Dendritic cell treated with granulocyte-macrophage colony-stimulating factor and Interleukin-4, amounts not matched to agents 40 ng/mL and 50 ng/mL, for 4 days (primary cell): Measurements from ENCODE around the gene RPF1.

ENCODE experiments used
- H3K27ac Mint-ChIP-seq: one replicate; pipeline ENCODE4 v1.8.0; 2022; ENCODE audit warnings: mild to moderate bottlenecking, mixed read lengths
- H3K27me3 Mint-ChIP-seq: one replicate; pipeline ENCODE4 v1.8.0; 2022; ENCODE audit warnings: mild to moderate bottlenecking, mixed read lengths
- H3K36me3 Mint-ChIP-seq: one replicate; pipeline ENCODE4 v1.8.0; 2022; ENCODE audit warnings: low read depth, mixed read lengths
- H3K4me1 Mint-ChIP-seq: one replicate; pipeline ENCODE4 v1.8.0; 2022; ENCODE audit warnings: low read depth, mixed read lengths
- H3K4me3 Mint-ChIP-seq: one replicate; pipeline ENCODE4 v1.8.0; 2022; ENCODE audit warnings: mild to moderate bottlenecking, moderate library complexity, mixed read lengths
- H3K9me3 Mint-ChIP-seq: one replicate; pipeline ENCODE4 v1.8.0; 2022; ENCODE audit warnings: mixed read lengths
- intact Hi-C: fragments of 100-400 bp; cut with micrococcal nuclease; formaldehyde crosslinking; loops from one replicate; pipeline ENCODE4 v1.15.0; 2022

RPF1 gene

DNA sequence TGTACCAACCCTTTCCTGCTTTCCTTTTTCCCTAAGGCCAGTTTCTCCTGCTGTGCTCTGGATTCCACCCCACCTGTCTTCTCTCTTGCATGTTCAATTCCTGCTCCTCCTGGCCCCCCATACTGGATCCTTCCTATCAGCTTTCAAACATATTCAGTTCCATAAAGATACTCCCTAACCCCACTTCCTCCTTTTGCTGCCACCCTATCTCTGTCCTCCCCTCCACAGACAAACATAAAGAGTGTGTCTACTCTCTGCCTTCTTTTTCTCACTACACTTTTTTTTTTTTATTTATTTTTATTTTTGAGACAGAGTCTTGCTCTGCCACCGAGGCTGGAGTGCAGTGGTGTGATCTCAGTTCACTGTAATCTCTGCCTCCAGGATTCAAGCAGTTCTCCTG, 16.9 kb upstream of the RPF1 start:
- intact Hi-C loops: no loop called here
- Mint-ChIP-seq H3K9me3 (no peaks in the 10 kb centered on the region), H3K27ac (no peak overlapping the region), H3K27me3 (peaks cover 2% of the 10 kb centered on the region), H3K4me1 (peaks cover 12% of the 10 kb centered on the region), H3K36me3 (no peaks in the 10 kb centered on the region), H3K4me3 (no peak overlapping the region)

DNA sequence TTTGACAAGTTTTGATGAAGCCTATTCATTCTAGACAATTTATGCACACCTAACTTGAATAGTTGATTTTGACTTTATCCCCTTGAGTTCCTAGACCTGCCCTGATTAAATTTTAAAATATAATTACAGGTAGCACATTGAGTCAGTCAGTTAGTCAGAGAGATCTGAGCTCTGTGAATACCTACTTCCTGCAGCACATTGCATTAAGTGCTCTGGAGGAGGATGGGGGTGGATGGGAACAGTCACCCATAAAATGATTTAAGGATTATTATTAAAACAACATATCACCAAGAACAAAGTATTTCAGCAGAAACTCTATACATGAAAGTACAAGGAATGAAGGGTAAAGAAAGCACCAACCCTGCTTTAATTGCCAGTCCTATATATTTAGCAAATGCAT, 11.8 kb upstream of the RPF1 start:
- intact Hi-C loops: no loop called here
- H3K9me3 Mint-ChIP-seq: no peaks in the 10 kb centered on the region
- H3K27ac Mint-ChIP-seq: no peak overlapping the region
- H3K36me3 Mint-ChIP-seq: no peaks in the 10 kb centered on the region
- H3K4me3 Mint-ChIP-seq: no peak overlapping the region
- peaks cover 6% of the 10 kb centered on the region for H3K27me3 Mint-ChIP-seq
- no peaks in the 10 kb centered on the region for H3K4me1 Mint-ChIP-seq

DNA sequence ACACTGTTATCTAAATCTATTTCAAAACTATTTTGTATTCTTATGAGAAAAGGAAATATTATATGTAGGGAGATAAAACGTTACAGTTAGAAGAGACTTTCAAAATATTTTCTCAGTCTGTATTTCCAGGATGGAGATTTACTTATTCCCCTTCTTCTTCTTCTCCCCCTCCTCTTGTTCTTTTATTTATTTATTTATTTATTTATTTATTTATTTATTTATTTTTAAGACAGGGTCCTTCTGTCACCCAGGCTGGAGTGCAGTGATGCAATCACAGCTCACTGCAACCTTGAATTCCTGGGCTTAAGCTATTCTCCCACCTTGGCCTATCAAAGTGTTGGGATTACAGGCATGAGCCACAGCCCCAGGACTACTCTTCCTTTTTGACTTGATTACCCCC, 2.8 kb upstream of the RPF1 start:
- Mint-ChIP-seq H3K9me3 (peaks cover 20% of the 10 kb centered on the region), H3K4me1 (peaks cover 12% of the 10 kb centered on the region), H3K27me3 (peaks cover 16% of the 10 kb centered on the region), H3K36me3 (peaks cover 20% of the 10 kb centered on the region), H3K4me3 (no peak overlapping the region), H3K27ac (no peak overlapping the region)
- intact Hi-C loops: no loop called here

DNA sequence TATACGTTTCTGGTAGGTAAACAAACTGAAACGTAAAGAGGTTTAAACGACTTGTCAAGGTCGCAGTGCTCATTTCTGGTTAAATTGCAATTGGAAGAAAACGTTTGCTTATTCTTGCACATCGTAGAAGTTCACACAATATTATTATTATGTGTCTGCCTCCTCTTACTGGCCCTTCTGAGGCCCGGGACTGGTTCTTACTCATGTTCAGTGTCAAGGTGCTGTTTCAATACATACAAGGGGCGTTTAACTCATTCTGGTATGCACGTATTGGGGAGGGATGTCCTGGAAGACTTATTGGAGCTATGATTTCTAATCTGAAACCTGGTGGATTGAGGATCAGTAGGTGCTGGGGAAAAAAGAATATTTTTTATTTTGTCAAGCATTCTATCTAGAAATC, 932 bp downstream of the RPF1 start:
- intact Hi-C loops: loop anchor here (2.0 kb wide), 1 partner anchor 37 kb away; no protein-coding TSS in a partner anchor
- H3K36me3 Mint-ChIP-seq: peaks cover 54% of the 10 kb centered on the region
- peaks cover 29% of the 10 kb centered on the region for H3K4me1 Mint-ChIP-seq
- peaks cover 20% of the 10 kb centered on the region for H3K9me3 Mint-ChIP-seq
- peaks cover 7% of the 10 kb centered on the region for H3K27me3 Mint-ChIP-seq
- H3K27ac Mint-ChIP-seq: peak overlapping the region; percentile 99
- H3K4me3 Mint-ChIP-seq: peak overlapping the region; percentile 99

DNA sequence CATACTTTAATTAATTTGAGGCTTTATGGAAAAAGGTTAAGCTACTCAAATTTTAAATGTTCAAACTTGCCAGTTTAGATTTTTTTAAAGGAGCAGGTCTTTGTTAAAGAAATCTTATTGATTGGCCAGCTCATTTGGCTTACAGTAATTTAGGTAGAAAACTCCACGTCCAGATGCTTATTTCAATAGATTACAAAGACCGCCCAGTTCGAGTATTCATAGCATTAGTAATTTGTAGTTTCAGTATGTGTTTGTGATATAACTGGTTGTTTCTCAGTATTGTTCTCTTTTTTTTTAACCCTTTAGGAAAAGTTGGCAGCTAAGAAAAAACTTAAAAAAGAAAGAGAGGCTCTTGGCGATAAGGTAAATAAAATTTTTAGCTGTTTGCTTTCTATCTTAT, 1.6 kb downstream of the RPF1 start:
- H3K27me3 Mint-ChIP-seq: peaks cover 7% of the 10 kb centered on the region
- H3K4me3 Mint-ChIP-seq: peak overlapping the region; percentile 9
- H3K36me3 Mint-ChIP-seq: peaks cover 61% of the 10 kb centered on the region
- H3K27ac Mint-ChIP-seq: no peak overlapping the region
- intact Hi-C loops: no loop called here
- H3K4me1 Mint-ChIP-seq: peaks cover 29% of the 10 kb centered on the region
- peaks cover 22% of the 10 kb centered on the region for H3K9me3 Mint-ChIP-seq

DNA sequence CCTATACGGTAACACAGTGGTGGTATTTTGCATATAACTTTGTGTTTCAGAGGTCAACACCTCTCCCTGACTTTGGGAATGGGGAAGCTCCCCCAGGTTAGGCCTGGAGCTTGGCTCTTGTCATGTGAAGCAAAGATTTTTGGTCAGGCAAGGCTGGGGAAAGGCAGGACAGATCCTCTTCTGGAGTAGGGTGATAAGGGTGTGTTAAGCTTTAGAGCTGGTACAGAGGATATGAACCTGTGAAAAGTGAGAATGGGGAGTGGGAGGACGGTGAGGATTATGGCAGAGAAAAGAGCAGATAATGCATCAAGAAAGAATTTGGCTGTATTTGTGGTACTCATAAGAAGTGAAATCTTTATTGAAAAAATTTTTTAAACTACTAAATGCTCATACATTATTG, 2.3 kb downstream of the RPF1 start:
- Mint-ChIP-seq H3K36me3 (peaks cover 68% of the 10 kb centered on the region), H3K4me1 (peaks cover 36% of the 10 kb centered on the region), H3K27ac (no peak overlapping the region), H3K9me3 (peaks cover 28% of the 10 kb centered on the region), H3K27me3 (peaks cover 7% of the 10 kb centered on the region), H3K4me3 (no peak overlapping the region)
- intact Hi-C loops: no loop called here

DNA sequence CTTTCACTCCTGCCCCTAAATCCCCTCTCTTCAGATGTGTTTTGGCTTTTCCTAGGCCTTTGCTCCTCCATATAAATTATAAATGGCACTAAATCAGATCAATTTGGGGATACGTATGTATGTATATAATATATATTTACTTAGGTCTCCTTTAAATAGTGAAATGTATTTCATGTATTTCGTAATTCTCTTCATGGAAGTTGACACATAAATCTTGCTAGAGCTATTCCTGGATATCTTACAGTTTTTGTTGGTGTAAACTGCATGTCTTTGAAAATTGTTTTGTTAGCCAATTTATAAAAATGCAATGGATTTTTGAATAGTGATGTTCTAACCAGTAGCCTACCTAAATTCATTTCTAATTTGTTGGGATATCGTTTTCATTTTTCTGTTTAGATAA, 9.0 kb downstream of the RPF1 start:
- intact Hi-C loops: no loop called here
- Mint-ChIP-seq H3K4me3 (no peak overlapping the region), H3K9me3 (peaks cover 8% of the 10 kb centered on the region), H3K36me3 (peaks cover 84% of the 10 kb centered on the region), H3K27me3 (no peaks in the 10 kb centered on the region), H3K4me1 (peaks cover 27% of the 10 kb centered on the region), H3K27ac (no peak overlapping the region)

DNA sequence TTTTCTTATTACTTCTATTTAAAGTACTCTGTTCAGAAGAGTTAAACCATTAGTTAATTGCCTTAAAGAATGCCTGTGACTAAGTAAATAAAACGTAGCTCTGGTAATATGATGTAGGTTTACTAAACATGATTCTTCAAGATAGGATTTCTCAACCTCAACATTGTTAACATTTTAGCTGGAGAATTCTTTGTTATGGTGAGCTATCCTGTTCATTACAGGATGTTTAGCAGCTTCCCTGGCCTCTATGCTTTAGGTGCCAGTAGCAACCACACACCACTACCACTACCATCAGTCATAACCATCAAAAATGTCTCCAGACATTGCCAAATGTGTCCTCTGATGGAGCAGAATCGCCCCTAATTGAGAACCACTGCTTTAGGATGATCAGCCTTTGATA, 10.7 kb downstream of the RPF1 start:
- no peak overlapping the region for H3K4me3 Mint-ChIP-seq
- peaks cover 8% of the 10 kb centered on the region for H3K9me3 Mint-ChIP-seq
- H3K36me3 Mint-ChIP-seq: peaks cover 81% of the 10 kb centered on the region
- no peak overlapping the region for H3K27ac Mint-ChIP-seq
- intact Hi-C loops: no loop called here
- no peaks in the 10 kb centered on the region for H3K27me3 Mint-ChIP-seq
- H3K4me1 Mint-ChIP-seq: peaks cover 21% of the 10 kb centered on the region

DNA sequence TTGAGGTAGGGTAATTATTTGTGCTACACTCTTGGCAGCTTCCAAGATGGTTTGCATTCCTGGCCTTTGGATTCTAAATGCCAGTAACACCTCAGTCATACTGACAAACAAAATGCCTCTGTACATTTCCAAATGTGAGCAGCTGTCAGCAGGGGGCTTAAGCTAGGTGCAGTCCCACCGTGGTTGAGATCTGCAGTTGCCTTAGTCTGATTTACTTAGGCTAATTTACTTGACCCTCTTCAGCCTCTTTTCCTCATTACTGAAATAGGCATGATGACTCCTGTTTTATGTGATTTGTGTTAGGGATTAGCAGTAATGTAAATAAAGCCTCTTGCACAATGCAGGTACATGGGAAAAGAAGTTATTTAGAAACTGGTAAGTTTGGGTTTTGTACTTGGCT, 13.7 kb downstream of the RPF1 start:
- intact Hi-C loops: no loop called here
- no peak overlapping the region for H3K4me3 Mint-ChIP-seq

DNA sequence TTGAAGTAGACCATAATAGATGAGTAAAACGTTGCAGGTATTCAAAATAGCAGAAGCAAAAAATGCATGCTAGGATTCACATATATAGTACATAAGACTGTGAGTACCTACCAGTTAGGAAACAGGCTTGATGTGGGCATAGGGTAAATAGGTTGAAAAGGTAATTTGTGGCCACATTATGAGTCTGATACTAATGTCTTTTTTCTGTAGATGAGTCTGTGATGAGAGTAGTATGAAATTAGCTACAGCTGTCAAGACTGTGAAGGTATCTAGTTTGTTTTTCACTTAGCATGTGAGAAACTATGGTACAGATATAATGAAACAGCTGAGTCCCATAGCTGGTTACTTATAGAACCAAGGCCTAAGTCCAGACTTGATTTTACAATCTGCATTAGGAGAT, 14.7 kb downstream of the RPF1 start:
- intact Hi-C loops: no loop called here
- H3K4me3 Mint-ChIP-seq: no peak overlapping the region
- H3K27ac Mint-ChIP-seq: no peak overlapping the region
- peaks cover 14% of the 10 kb centered on the region for H3K4me1 Mint-ChIP-seq
- no peaks in the 10 kb centered on the region for H3K27me3 Mint-ChIP-seq
- peaks cover 87% of the 10 kb centered on the region for H3K36me3 Mint-ChIP-seq
- H3K9me3 Mint-ChIP-seq: no peaks in the 10 kb centered on the region

More for the DNA sequence above, 13.7 kb downstream of the RPF1 start:
- Mint-ChIP-seq H3K36me3 (peaks cover 83% of the 10 kb centered on the region), H3K9me3 (no peaks in the 10 kb centered on the region), H3K27ac (no peak overlapping the region), H3K4me1 (peaks cover 7% of the 10 kb centered on the region), H3K27me3 (no peaks in the 10 kb centered on the region)

DNA sequence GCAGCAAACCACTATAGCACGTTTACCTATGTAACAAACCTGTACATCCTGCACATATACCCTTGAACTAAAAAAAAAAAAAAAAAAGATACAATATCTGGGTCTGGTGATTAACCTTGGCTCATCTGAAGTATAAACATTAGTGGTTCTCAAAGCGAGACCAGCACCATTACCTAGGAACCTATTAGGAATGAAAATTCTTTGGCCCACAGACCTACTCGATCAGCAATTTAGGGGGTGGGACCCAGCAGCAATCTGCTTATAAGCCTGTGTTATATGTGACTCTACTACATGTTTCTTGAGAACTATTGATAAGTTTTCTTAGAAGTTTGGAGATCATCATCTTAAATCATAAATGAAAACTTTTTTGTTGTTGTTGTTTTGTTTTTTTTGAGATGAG, 17.4 kb downstream of the RPF1 start:
- intact Hi-C loops: no loop called here
- H3K27me3 Mint-ChIP-seq: no peaks in the 10 kb centered on the region
- H3K4me3 Mint-ChIP-seq: no peak overlapping the region
- no peaks in the 10 kb centered on the region for H3K9me3 Mint-ChIP-seq
- H3K27ac Mint-ChIP-seq: no peak overlapping the region
- H3K36me3 Mint-ChIP-seq: peaks cover 84% of the 10 kb centered on the region
- peaks cover 13% of the 10 kb centered on the region for H3K4me1 Mint-ChIP-seq

DNA sequence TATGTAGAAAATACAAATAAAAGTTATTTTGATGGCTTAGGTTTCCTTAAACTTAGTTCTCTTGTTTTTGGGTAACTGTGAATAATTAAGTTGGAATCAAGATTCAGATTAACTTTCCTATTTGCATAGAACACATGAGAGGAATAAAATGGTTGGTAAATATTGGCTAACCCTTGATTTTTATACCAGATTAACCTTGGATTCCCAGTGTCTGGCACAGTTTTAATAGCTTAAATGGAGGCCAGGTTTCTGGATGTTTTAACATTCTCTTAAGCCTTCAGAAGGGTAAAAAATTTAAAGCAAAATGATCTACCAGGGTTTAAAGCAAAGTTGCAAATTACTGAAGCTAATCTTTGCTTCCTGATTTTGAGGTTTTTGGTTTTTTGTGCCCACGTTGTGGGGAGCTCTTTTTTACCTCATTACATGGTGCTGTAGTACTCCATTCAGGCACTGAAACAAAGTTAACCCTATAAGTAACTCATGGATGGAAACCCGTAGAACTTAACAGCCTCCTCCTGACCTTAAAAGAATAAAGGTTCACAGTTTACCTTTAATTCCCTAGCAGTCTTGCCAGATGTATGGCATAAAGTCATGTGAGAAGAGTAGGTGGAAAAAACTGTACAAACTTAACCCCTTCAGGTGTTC, 18.7 kb downstream of the RPF1 start:
- H3K4me1 Mint-ChIP-seq: peaks cover 18% of the 10 kb centered on the region

DNA sequence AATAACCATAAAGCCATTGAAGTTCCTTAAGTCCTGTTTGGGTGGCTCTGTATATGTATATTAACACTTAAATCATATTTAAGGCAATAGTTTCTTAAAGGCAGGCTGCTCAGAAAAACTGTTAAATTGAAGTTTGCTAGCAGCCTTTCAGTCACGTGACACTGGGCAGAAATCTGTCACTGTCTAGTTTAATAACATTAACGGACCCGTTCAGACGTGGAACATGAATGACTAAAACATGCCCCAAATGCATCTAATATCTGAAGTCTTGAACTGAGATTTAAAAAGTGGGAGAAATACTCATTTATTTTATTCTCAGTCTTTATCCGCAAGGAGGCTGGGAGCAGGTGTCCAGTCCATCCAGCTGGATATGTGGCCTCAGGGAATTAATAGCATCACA, 23.9 kb downstream of the RPF1 start:
- H3K4me3 Mint-ChIP-seq: no peak overlapping the region
- H3K36me3 Mint-ChIP-seq: peaks cover 60% of the 10 kb centered on the region
- H3K4me1 Mint-ChIP-seq: peaks cover 36% of the 10 kb centered on the region
- no peaks in the 10 kb centered on the region for H3K9me3 Mint-ChIP-seq
- intact Hi-C loops: no loop called here
- no peak overlapping the region for H3K27ac Mint-ChIP-seq
- no peaks in the 10 kb centered on the region for H3K27me3 Mint-ChIP-seq

More for the DNA sequence above, 18.7 kb downstream of the RPF1 start:
- intact Hi-C loops: no loop called here
- no peaks in the 10 kb centered on the region for H3K9me3 Mint-ChIP-seq
- H3K27me3 Mint-ChIP-seq: no peaks in the 10 kb centered on the region
- H3K36me3 Mint-ChIP-seq: peaks cover 77% of the 10 kb centered on the region
- no peak overlapping the region for H3K4me3 Mint-ChIP-seq
- H3K27ac Mint-ChIP-seq: no peak overlapping the region

DNA sequence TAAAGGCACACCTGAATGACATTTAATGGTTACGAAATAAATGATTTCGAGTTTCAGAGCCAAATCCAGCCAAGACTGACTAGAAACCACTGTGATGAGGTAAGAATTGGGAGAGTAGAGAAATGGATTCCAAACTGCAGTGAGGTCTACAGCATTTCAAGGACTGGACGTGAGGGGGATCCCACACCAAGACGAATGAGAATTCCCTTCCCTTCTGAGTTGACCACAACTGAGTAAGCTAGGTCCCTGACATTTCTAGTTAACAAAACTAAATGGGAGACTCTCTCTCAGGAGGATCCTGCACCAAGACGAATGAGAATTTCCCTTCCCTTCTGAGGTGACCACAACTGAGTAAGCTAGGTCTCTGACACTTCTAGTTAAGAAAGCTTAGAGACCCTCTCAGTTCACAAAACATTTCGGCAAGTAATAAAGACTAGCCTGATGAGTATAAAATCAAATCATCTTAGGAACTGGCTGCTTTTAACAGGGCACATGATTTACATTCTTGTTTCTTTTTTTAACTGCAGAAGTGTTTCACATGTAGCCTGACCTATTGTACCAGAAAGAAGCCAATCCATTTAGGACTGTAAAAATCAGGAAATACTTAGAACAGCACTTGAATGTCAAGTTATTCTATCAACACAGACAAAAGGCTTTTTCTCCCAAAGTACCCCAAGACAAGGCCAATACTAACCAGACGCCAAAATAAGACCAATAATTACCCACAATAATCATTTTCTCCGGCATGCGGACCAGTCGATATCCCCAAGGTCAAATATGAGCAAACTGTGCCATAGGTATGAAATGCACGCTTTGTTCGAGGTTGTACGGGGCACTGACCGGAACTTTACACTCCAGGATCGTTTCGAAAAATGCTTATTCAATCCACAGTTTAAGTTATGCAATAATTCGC, 25.8 kb downstream of the RPF1 start:
- Mint-ChIP-seq H3K4me1 (peaks cover 31% of the 10 kb centered on the region), H3K4me3 (peak overlapping the region; percentile 91), H3K9me3 (peaks cover 11% of the 10 kb centered on the region)

More for the DNA sequence above, 25.8 kb downstream of the RPF1 start:
- Mint-ChIP-seq H3K36me3 (peaks cover 67% of the 10 kb centered on the region), H3K27ac (peak overlapping the region; percentile 98), H3K27me3 (no peaks in the 10 kb centered on the region)
- intact Hi-C loops: loop anchor here (2.0 to 5.0 kb wide), 2 partner anchors 62 to 203 kb away; partner anchors contain the start of gene SAMD13
